Activated CD8-positive, alpha-beta memory T cell treated with anti-CD3 and anti-CD28 coated beads, Interleukin-2, amount 10 ng/mL, durations not matched to agents 7 days and 5 days (primary cell): Measurements from ENCODE around the gene CAMK2A. TPM values are rescaled to one million over a fixed set of nuclear protein-coding genes. Genes with fewer than 3 reads are reported as not detected.

Source experiments
- ATAC-seq: fragments of 150-1000 bp; cut with Tn5 transposase; one replicate; pipeline ENCODE4 v1.10.0; 2021; ENCODE audit warnings: moderate library complexity
- CTCF ChIA-PET: fragments of 350-600 bp; sonication (Branson Sonifier 250); formaldehyde crosslinking; loops from one replicate; lab custom pipeline; 2021; ENCODE audit warnings: antibody characterized with exemption; lab: Charles Lee
- DNase-seq: peaks from one replicate; pipeline ENCODE4 v3.0.0-alpha.2; 2020
- H3K27ac Mint-ChIP-seq: one replicate; pipeline ENCODE4 v1.8.0; 2021; ENCODE audit warnings: mild to moderate bottlenecking, mixed read lengths
- H3K27me3 Mint-ChIP-seq: one replicate; pipeline ENCODE4 v1.8.0; 2021; ENCODE audit warnings: mixed read lengths
- H3K36me3 Mint-ChIP-seq: one replicate; pipeline ENCODE4 v1.8.0; 2021; ENCODE audit warnings: mild to moderate bottlenecking, mixed read lengths
- H3K4me1 Mint-ChIP-seq: one replicate; pipeline ENCODE4 v1.8.0; 2021; ENCODE audit warnings: mixed read lengths
- H3K4me3 Mint-ChIP-seq: one replicate; pipeline ENCODE4 v1.8.0; 2021; ENCODE audit warnings: mild to moderate bottlenecking, moderate library complexity, mixed read lengths
- H3K9me3 Mint-ChIP-seq: one replicate; pipeline ENCODE4 v1.8.0; 2022; ENCODE audit warnings: low read depth, mixed read lengths
- total RNA-seq, 2 experiments: library from RNA; stranded (reverse); gene quantifications; one replicate each; pipeline ENCODE4 v1.2.3, GENCODE V29; 2021

The CAMK2A gene
- total RNA-seq, 2 experiments from 2014 or later: not detected

DNA sequence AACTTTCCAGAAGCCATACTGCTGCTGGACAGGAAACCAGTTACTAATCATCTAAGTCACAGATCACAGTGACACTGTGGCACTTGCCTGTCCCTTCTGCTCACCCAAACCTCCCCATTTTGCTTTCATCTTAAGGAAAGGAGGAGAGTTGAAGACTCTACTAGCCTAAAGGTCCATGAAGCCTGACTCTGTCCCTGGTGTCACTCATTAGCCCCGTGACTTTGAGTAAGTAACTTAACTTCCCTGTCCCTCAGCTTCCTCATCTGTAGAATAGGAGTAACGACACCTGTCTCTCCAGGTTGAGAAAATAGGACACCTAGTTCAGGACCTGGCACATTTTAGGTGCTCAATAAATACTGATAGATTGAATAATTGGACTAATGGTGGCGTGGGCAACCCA lies 100.2 kb downstream of the CAMK2A start:
- no peaks in the 10 kb centered on the region for H3K4me1 Mint-ChIP-seq
- H3K27me3 Mint-ChIP-seq: peaks cover 77% of the 10 kb centered on the region
- no peaks in the 10 kb centered on the region for H3K9me3 Mint-ChIP-seq
- H3K27ac Mint-ChIP-seq: no peak overlapping the region
- no peaks in the 10 kb centered on the region for H3K36me3 Mint-ChIP-seq
- ATAC-seq (no peak), DNase-seq (no peak)
- CTCF ChIA-PET: no interaction called here
- H3K4me3 Mint-ChIP-seq: no peak overlapping the region

- Mint-ChIP-seq H3K36me3 (no peaks in the 10 kb centered on the region), H3K4me3 (no peak overlapping the region), H3K27me3 (peaks cover 71% of the 10 kb centered on the region), H3K27ac (no peak overlapping the region), H3K4me1 (no peaks in the 10 kb centered on the region), H3K9me3 (no peaks in the 10 kb centered on the region)
- ATAC-seq (no peak), DNase-seq (no peak)
- CTCF ChIA-PET: no interaction called here
Observed at GRCh38 chr5:150188146-150188842, 101.3 kb downstream of the CAMK2A start.

DNA sequence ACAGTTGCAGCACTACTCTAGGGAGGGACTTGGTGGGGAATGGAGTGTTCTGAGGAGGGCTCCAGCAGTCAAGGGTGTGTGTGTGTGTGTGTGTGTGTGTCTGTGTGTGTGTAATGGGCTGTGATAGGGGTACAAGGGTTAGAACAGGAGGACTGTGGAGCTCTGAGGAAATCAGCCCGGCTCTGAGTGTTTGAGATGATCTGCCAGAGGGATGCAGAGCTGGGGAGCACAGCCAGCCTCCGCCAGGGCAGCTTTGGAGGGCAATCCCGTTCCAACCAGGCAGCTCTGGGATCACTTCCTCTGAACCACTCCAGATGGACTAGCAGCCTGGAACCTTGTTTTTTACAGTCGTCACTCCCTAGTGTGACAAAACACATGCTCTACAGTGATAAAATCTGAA lies 102.7 kb downstream of the CAMK2A start:
- CTCF ChIA-PET: no interaction called here
- DNase-seq: no peak
- Mint-ChIP-seq H3K27ac (no peak overlapping the region), H3K36me3 (no peaks in the 10 kb centered on the region), H3K9me3 (no peaks in the 10 kb centered on the region), H3K4me3 (no peak overlapping the region), H3K4me1 (no peaks in the 10 kb centered on the region), H3K27me3 (peaks cover 67% of the 10 kb centered on the region)
- no peak for ATAC-seq

DNA sequence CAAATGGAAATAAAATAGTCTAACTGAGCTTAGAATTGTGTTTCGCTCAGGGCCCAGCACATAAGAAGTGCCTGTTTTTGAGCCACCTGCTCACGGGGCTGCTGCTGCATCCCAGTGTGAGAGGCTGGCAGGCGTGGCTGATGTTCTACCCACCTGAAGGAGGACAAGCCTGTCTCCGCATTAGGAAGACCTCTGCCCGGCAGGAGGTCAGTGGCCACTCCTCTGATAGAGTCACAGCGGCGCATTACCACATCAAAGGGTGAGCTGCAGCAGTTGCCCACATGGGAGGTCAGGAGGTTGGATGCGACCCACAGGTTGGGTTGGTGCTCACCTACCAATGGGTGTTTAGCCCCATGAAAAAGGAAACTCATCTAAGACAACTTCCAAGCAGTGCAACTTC lies 103.4 kb downstream of the CAMK2A start:
- CTCF ChIA-PET: no interaction called here
- peaks cover 62% of the 10 kb centered on the region for H3K27me3 Mint-ChIP-seq
- no peaks in the 10 kb centered on the region for H3K36me3 Mint-ChIP-seq
- ATAC-seq (no peak), DNase-seq (no peak)
- H3K4me3 Mint-ChIP-seq: no peak overlapping the region
- H3K9me3 Mint-ChIP-seq: no peaks in the 10 kb centered on the region
- H3K4me1 Mint-ChIP-seq: no peaks in the 10 kb centered on the region
- H3K27ac Mint-ChIP-seq: no peak overlapping the region

DNA sequence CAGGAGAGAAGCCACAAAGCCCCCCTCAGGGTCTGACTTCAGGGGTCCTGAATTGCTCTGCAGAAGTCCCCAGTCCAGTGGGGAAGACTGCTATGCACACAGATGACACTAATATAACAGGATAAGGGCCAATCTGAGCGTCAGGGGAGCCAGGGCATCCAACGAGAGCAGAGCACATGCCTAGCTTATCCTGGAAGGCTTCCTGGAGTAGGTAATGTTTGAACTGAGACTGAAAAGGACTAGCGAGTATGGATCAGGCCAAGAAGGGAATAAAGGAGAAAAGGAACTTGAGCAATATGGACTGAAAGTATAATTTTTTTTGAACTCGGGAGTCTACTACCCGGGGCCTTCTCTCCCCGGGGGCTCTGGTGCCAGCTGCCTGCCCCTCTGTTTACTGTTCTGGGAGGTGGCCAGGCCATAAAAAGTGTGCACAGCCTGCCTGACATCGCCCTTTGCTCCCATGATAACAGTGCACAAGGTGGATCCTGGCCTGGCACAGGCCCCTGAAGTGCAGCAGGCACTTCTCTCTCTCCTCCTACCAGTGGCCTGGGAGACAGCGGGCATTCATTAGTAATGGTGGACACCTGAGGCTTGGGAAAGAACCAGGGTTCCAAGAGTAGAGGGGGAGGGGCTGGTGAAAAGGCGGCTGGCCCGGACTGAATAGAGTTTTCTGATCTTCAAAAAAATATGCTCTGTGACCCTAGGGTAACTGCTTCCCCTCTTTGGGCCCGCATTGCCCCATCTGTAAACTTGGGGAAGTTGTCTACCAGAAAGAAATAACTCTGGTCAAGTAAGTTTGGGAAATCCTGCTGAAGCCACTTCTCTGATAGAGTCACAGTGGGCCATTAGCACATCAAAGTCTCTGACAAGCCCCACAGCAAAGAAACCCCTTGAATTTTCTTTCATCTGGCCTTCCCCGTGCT lies 104.3 kb downstream of the CAMK2A start:
- Mint-ChIP-seq H3K4me1 (no peaks in the 10 kb centered on the region), H3K4me3 (no peak overlapping the region), H3K9me3 (no peaks in the 10 kb centered on the region), H3K27me3 (peaks cover 55% of the 10 kb centered on the region), H3K36me3 (no peaks in the 10 kb centered on the region), H3K27ac (no peak overlapping the region)
- CTCF ChIA-PET: no interaction called here
- no peak for DNase-seq
- no peak for ATAC-seq

- Mint-ChIP-seq H3K27me3 (peaks cover 45% of the 10 kb centered on the region), H3K9me3 (no peaks in the 10 kb centered on the region), H3K4me1 (no peaks in the 10 kb centered on the region), H3K4me3 (no peak overlapping the region), H3K27ac (no peak overlapping the region), H3K36me3 (no peaks in the 10 kb centered on the region)
- CTCF ChIA-PET: no interaction called here
- DNase-seq: no peak
- ATAC-seq: no peak
Observed at GRCh38 chr5:150184006-150184405, 105.6 kb downstream of the CAMK2A start.

- DNase-seq (no peak), ATAC-seq (no peak)
- H3K9me3 Mint-ChIP-seq: no peaks in the 10 kb centered on the region
- H3K4me3 Mint-ChIP-seq: no peak overlapping the region
- H3K27ac Mint-ChIP-seq: no peak overlapping the region
- H3K36me3 Mint-ChIP-seq: no peaks in the 10 kb centered on the region
- H3K4me1 Mint-ChIP-seq: no peaks in the 10 kb centered on the region
- CTCF ChIA-PET: no interaction called here
- H3K27me3 Mint-ChIP-seq: peaks cover 44% of the 10 kb centered on the region
Observed at GRCh38 chr5:150183436-150183835, 106.1 kb downstream of the CAMK2A start.

DNA sequence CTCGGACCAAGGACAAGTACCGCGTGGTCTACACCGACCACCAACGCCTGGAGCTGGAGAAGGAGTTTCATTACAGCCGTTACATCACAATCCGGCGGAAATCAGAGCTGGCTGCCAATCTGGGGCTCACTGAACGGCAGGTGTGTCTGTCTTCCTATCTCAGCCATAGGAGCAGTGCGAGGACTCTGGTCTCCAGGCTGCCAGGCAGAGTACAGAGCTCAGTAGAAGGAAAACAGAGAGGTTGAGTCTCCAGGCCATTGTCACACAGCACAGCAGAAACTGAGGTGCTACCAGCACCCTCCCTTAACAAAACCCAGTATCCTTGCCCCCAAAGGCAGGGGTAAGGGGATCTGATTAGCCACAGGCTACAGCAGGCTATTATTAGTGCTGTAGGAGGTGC lies 106.8 kb downstream of the CAMK2A start:
- Mint-ChIP-seq H3K4me1 (no peaks in the 10 kb centered on the region), H3K27me3 (peaks cover 37% of the 10 kb centered on the region), H3K27ac (no peak overlapping the region), H3K4me3 (no peak overlapping the region), H3K36me3 (no peaks in the 10 kb centered on the region), H3K9me3 (no peaks in the 10 kb centered on the region)
- CTCF ChIA-PET: interaction anchor here (1.0 kb wide), 1 partner anchor 253 kb away, joined by 3 read pairs; no protein-coding TSS in a partner anchor
- no peak for ATAC-seq
- no peak for DNase-seq

- CTCF ChIA-PET: interaction anchor here (1.0 kb wide), 2 partner anchors 19 to 254 kb away, joined by 3 read pairs; no protein-coding TSS in a partner anchor
- H3K4me3 Mint-ChIP-seq: no peak overlapping the region
- no peaks in the 10 kb centered on the region for H3K36me3 Mint-ChIP-seq
- no peak overlapping the region for H3K27ac Mint-ChIP-seq
- H3K27me3 Mint-ChIP-seq: peaks cover 33% of the 10 kb centered on the region
- H3K4me1 Mint-ChIP-seq: no peaks in the 10 kb centered on the region
- H3K9me3 Mint-ChIP-seq: no peaks in the 10 kb centered on the region
- no peak for DNase-seq
- no peak for ATAC-seq
Observed at GRCh38 chr5:150181766-150182545, 107.6 kb downstream of the CAMK2A start.

DNA sequence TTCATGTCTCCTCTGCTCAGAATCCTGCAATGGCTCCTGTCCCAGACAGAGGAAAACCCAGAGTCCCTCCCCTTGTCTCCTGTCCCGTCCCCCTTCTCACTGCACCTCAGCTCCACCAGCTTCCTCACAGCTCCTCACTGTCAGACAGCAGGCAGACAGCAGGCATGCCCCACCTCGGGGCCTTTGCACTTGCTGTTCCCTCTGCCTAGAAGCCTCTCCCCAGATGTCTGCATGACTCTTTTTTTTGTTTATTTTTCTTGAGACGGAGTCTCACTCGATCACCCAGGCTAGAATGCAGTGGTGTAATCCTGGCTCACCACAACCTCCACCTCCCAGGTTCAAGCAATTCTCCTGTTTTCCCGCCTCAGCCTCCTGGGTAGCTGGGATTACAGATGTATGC lies 108.5 kb downstream of the CAMK2A start:
- Mint-ChIP-seq H3K4me3 (no peak overlapping the region), H3K9me3 (no peaks in the 10 kb centered on the region), H3K27me3 (peaks cover 27% of the 10 kb centered on the region), H3K27ac (no peak overlapping the region), H3K4me1 (no peaks in the 10 kb centered on the region), H3K36me3 (no peaks in the 10 kb centered on the region)
- ATAC-seq: no peak
- DNase-seq: no peak
- CTCF ChIA-PET: interaction anchor here (1.0 to 1.3 kb wide), 2 partner anchors 18 to 19 kb away, joined by 3 read pairs; no protein-coding TSS in a partner anchor

- CTCF ChIA-PET: interaction anchor here (1.0 to 1.3 kb wide), 2 partner anchors 17 to 18 kb away, joined by 3 read pairs; no protein-coding TSS in a partner anchor
- Mint-ChIP-seq H3K4me1 (no peaks in the 10 kb centered on the region), H3K36me3 (no peaks in the 10 kb centered on the region), H3K9me3 (no peaks in the 10 kb centered on the region), H3K27me3 (peaks cover 24% of the 10 kb centered on the region), H3K4me3 (no peak overlapping the region), H3K27ac (no peak overlapping the region)
- DNase-seq (no peak), ATAC-seq (no peak)
Observed at GRCh38 chr5:150180241-150181026, 109.1 kb downstream of the CAMK2A start.

GRCh38 chr5:150179019-150179620 lies 110.5 kb downstream of the CAMK2A start:
- H3K36me3 Mint-ChIP-seq: no peaks in the 10 kb centered on the region
- no peak overlapping the region for H3K4me3 Mint-ChIP-seq
- ATAC-seq (no peak), DNase-seq (no peak)
- H3K9me3 Mint-ChIP-seq: no peaks in the 10 kb centered on the region
- H3K27me3 Mint-ChIP-seq: peaks cover 24% of the 10 kb centered on the region
- CTCF ChIA-PET: interaction anchor here (2.4 kb wide), 1 partner anchor 11 kb away, joined by 8 read pairs; no protein-coding TSS in a partner anchor
- H3K27ac Mint-ChIP-seq: no peak overlapping the region
- H3K4me1 Mint-ChIP-seq: no peaks in the 10 kb centered on the region
